Right ventricle myocardium inferior (tissue), 1 donor: ENCODE measurements around the gene ANKRD6. TPM values are rescaled to one million over a fixed set of nuclear protein-coding genes. Genes with fewer than 3 reads are reported as not detected.

Experiments
- ATAC-seq: fragments of 200-7000 bp; cut with Tn5 transposase; one replicate; pipeline ENCODE4 v1.9.1; 2020; ENCODE audit warnings: mild to moderate bottlenecking, moderate library complexity
- DNase-seq: peaks from one replicate; pipeline ENCODE4 v3.0.0; 2021; ENCODE audit errors: missing footprints
- intact Hi-C: fragments of 100-400 bp; cut with DNase I; formaldehyde crosslinking; loops from one replicate; pipeline ENCODE4 v1.11.0; 2022
- total RNA-seq: library from RNA; stranded (reverse); fragmentation: NEBNext Ultra II Directional; extraction: Animal tissue kit (Norgen Biotek cat#: 25700); gene quantifications from one replicate; pipeline ENCODE4 v1.2.1, GENCODE V29; 2021
- donor health status: DM: no; HTN: yes; CAD: no; lungs with severe emphysema.

Gene ANKRD6
- total RNA-seq, 1 donor from 2014 or later = 17.0 TPM

GRCh38 chr6:89411145-89412070, 21.5 kb upstream of the ANKRD6 start:
- ATAC-seq = peak; percentile 52
- intact Hi-C loops = loop anchor here (2.0 kb wide), 1 partner anchor 39 kb away; no protein-coding TSS in a partner anchor

GRCh38 chr6:89412071-89413005, 20.6 kb upstream of the ANKRD6 start, which contains the start of gene RRAGD:
TSS of gene RRAGD (minus strand) at chr6:89412273. CDS start at chr6:89411993, 280 bp downstream.
- DNase-seq = peak; percentile 89
- intact Hi-C loops = no loop called here
- peak; percentile 88 for ATAC-seq

More at GRCh38 chr6:89411145-89412070, 21.5 kb upstream of the ANKRD6 start:
- DNase-seq = peak; percentile 77

GRCh38 chr6:89413006-89413400, 19.9 kb upstream of the ANKRD6 start:
- ATAC-seq = no peak
- DNase-seq = no peak
- intact Hi-C loops = no loop called here

- intact Hi-C loops = no loop called here
- DNase-seq (no peak), ATAC-seq (no peak)
Observed at GRCh38 chr6:89414215-89414614, 18.7 kb upstream of the ANKRD6 start.

- ATAC-seq = no peak
- no peak for DNase-seq
- intact Hi-C loops = no loop called here
Observed at GRCh38 chr6:89415185-89415584, 17.8 kb upstream of the ANKRD6 start.

GRCh38 chr6:89416796-89417195, 16.2 kb upstream of the ANKRD6 start:
- DNase-seq (no peak), ATAC-seq (no peak)
- intact Hi-C loops = no loop called here

- intact Hi-C loops = loop anchor here (5.0 kb wide), 1 partner anchor 52 kb away; no protein-coding TSS in a partner anchor
- no peak for DNase-seq
- ATAC-seq = no peak
Observed at GRCh38 chr6:89430201-89430962, 2.6 kb upstream of the ANKRD6 start.

GRCh38 chr6:89433252-89434149, 549 bp downstream of the ANKRD6 start:
- intact Hi-C loops = loop anchor here (1.0 to 5.0 kb wide), 2 partner anchors 49 to 177 kb away; no protein-coding TSS in a partner anchor
- DNase-seq = no peak
- ATAC-seq = peak; percentile 21

GRCh38 chr6:89434150-89434499, 1.2 kb downstream of the ANKRD6 start:
- no peak for ATAC-seq
- DNase-seq = no peak
- intact Hi-C loops = loop anchor here (5.0 kb wide), 1 partner anchor 48 kb away; no protein-coding TSS in a partner anchor

- intact Hi-C loops = loop anchor here (5.0 kb wide), 1 partner anchor 47 kb away; no protein-coding TSS in a partner anchor
- no peak for DNase-seq
- no peak for ATAC-seq
Observed at GRCh38 chr6:89434954-89435353, 2.0 kb downstream of the ANKRD6 start.

GRCh38 chr6:89436226-89436625, 3.3 kb downstream of the ANKRD6 start:
- ATAC-seq (no peak), DNase-seq (no peak)
- intact Hi-C loops = no loop called here

- DNase-seq (no peak), ATAC-seq (no peak)
- intact Hi-C loops = no loop called here
Observed at GRCh38 chr6:89438248-89438647, 5.3 kb downstream of the ANKRD6 start.

- DNase-seq = no peak
- intact Hi-C loops = no loop called here
- no peak for ATAC-seq
Observed at GRCh38 chr6:89439014-89439413, 6.1 kb downstream of the ANKRD6 start.

GRCh38 chr6:89440200-89440599, 7.2 kb downstream of the ANKRD6 start:
- ATAC-seq = no peak
- no peak for DNase-seq
- intact Hi-C loops = no loop called here

- ATAC-seq (no peak), DNase-seq (no peak)
- intact Hi-C loops = no loop called here
Observed at GRCh38 chr6:89443658-89444057, 10.7 kb downstream of the ANKRD6 start.

GRCh38 chr6:89449193-89449592, 16.2 kb downstream of the ANKRD6 start:
- DNase-seq = no peak
- ATAC-seq = no peak
- intact Hi-C loops = no loop called here

GRCh38 chr6:89452281-89452680, 19.3 kb downstream of the ANKRD6 start:
- ATAC-seq (no peak), DNase-seq (no peak)
- intact Hi-C loops = no loop called here
